ENCODE data around the gene TOR4A. TPM values are rescaled to one million over a fixed set of nuclear protein-coding genes. Genes with fewer than 3 reads are reported as not detected.

The TOR4A gene
- total and polyA plus RNA-seq, 10 of the 15 experiments (the other 5 are each of a cell fraction or from before 2014, with no cell fraction given), result 2.0 to 19.9 (median 3.7) TPM

DNA sequence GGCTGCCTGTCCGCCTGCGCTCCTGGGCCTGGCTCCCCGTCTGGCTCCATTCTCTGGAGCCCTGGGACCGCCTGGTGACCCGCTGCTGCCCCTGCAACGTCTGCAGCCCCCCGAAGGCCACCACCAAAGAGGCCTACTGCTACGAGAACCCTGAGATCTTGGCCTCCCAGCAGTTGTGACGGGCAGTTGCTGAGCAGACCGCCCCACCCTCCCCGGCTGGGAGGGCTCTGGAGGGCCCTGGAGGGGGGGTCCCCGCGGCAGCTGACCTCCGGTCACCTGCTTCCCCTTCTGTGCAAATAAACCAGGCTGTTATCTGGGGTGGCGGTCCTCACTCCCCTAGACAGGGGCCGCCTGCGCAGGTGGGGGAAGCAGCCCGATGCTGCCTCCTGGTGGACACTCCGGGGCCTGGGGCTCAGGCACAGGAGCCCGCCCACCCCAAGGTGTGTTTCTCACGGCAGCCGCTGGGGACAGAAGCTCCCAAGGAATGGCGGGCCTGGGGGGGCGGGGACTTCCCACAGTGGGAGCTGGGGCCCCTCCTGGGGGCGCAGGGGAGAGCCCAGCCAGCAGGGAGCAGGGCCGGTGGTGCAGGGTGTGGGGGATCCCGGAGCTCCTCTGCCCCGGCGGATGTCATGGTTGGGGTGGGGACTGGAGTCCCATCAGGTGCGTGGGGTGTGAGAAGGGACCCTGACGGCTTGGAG is 41.1 kb upstream of the TOR4A start (continued):
- TF ChIP-seq, protein P1, sequence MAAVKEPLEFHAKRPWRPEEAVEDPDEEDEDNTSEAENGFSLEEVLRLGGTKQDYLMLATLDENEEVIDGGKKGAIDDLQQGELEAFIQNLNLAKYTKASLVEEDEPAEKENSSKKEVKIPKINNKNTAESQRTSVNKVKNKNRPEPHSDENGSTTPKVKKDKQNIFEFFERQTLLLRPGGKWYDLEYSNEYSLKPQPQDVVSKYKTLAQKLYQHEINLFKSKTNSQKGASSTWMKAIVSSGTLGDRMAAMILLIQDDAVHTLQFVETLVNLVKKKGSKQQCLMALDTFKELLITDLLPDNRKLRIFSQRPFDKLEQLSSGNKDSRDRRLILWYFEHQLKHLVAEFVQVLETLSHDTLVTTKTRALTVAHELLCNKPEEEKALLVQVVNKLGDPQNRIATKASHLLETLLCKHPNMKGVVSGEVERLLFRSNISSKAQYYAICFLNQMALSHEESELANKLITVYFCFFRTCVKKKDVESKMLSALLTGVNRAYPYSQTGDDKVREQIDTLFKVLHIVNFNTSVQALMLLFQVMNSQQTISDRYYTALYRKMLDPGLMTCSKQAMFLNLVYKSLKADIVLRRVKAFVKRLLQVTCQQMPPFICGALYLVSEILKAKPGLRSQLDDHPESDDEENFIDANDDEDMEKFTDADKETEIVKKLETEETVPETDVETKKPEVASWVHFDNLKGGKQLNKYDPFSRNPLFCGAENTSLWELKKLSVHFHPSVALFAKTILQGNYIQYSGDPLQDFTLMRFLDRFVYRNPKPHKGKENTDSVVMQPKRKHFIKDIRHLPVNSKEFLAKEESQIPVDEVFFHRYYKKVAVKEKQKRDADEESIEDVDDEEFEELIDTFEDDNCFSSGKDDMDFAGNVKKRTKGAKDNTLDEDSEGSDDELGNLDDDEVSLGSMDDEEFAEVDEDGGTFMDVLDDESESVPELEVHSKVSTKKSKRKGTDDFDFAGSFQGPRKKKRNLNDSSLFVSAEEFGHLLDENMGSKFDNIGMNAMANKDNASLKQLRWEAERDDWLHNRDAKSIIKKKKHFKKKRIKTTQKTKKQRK (IDR thresholded peaks at IDR 0.05; ENCODE audit: low read depth, low read length), result no peak
- TF ChIP-seq CBFB (IDR thresholded peaks at IDR 0.05; ENCODE audit: low read depth) (no peak), RCOR1 (conservative IDR thresholded peaks at IDR 0.05; ENCODE audit: low read depth, low read length) (no peak), MXI1 (IDR thresholded peaks at IDR 0.05; ENCODE audit: low read depth, low read length) (peak; percentile 62; the same call in 1 of the 2 replicates), ZNF24 (IDR thresholded peaks at IDR 0.05) (0 out of 2 replicates have a peak, but pooled peaks have one; percentile 33), ZBED1 (IDR thresholded peaks at IDR 0.05; ENCODE audit: borderline replicate concordance) (no peak), SREBF1 (IDR thresholded peaks at IDR 0.05; ENCODE audit: low read length) (no peak), SRF (IDR thresholded peaks at IDR 0.05; ENCODE audit: low read depth in 2 of 2, low read length in 2 of 2) (no peak)
- TF ChIP-seq, protein P2, sequence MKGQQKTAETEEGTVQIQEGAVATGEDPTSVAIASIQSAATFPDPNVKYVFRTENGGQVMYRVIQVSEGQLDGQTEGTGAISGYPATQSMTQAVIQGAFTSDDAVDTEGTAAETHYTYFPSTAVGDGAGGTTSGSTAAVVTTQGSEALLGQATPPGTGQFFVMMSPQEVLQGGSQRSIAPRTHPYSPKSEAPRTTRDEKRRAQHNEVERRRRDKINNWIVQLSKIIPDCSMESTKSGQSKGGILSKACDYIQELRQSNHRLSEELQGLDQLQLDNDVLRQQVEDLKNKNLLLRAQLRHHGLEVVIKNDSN (IDR thresholded peaks at IDR 0.05; ENCODE audit: borderline replicate concordance, extremely low read length, insufficient read depth, low read depth, low read length), result no peak
- TF ChIP-seq, protein P3, sequence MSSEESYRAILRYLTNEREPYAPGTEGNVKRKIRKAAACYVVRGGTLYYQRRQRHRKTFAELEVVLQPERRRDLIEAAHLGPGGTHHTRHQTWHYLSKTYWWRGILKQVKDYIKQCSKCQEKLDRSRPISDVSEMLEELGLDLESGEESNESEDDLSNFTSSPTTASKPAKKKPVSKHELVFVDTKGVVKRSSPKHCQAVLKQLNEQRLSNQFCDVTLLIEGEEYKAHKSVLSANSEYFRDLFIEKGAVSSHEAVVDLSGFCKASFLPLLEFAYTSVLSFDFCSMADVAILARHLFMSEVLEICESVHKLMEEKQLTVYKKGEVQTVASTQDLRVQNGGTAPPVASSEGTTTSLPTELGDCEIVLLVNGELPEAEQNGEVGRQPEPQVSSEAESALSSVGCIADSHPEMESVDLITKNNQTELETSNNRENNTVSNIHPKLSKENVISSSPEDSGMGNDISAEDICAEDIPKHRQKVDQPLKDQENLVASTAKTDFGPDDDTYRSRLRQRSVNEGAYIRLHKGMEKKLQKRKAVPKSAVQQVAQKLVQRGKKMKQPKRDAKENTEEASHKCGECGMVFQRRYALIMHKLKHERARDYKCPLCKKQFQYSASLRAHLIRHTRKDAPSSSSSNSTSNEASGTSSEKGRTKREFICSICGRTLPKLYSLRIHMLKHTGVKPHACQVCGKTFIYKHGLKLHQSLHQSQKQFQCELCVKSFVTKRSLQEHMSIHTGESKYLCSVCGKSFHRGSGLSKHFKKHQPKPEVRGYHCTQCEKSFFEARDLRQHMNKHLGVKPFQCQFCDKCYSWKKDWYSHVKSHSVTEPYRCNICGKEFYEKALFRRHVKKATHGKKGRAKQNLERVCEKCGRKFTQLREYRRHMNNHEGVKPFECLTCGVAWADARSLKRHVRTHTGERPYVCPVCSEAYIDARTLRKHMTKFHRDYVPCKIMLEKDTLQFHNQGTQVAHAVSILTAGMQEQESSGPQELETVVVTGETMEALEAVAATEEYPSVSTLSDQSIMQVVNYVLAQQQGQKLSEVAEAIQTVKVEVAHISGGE (CRISPR knock-in tag; IDR thresholded peaks at IDR 0.05), result no peak
- TF ChIP-seq, protein P4, sequence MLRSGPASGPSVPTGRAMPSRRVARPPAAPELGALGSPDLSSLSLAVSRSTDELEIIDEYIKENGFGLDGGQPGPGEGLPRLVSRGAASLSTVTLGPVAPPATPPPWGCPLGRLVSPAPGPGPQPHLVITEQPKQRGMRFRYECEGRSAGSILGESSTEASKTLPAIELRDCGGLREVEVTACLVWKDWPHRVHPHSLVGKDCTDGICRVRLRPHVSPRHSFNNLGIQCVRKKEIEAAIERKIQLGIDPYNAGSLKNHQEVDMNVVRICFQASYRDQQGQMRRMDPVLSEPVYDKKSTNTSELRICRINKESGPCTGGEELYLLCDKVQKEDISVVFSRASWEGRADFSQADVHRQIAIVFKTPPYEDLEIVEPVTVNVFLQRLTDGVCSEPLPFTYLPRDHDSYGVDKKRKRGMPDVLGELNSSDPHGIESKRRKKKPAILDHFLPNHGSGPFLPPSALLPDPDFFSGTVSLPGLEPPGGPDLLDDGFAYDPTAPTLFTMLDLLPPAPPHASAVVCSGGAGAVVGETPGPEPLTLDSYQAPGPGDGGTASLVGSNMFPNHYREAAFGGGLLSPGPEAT (IDR thresholded peaks at IDR 0.05; ENCODE audit: low read depth), result peak; percentile 82
- TF ChIP-seq, protein P5, sequence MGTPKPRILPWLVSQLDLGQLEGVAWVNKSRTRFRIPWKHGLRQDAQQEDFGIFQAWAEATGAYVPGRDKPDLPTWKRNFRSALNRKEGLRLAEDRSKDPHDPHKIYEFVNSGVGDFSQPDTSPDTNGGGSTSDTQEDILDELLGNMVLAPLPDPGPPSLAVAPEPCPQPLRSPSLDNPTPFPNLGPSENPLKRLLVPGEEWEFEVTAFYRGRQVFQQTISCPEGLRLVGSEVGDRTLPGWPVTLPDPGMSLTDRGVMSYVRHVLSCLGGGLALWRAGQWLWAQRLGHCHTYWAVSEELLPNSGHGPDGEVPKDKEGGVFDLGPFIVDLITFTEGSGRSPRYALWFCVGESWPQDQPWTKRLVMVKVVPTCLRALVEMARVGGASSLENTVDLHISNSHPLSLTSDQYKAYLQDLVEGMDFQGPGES (IDR thresholded peaks at IDR 0.05), result 0 out of 2 replicates have a peak, but pooled peaks have one; percentile 21
- TF ChIP-seq, protein P6, sequence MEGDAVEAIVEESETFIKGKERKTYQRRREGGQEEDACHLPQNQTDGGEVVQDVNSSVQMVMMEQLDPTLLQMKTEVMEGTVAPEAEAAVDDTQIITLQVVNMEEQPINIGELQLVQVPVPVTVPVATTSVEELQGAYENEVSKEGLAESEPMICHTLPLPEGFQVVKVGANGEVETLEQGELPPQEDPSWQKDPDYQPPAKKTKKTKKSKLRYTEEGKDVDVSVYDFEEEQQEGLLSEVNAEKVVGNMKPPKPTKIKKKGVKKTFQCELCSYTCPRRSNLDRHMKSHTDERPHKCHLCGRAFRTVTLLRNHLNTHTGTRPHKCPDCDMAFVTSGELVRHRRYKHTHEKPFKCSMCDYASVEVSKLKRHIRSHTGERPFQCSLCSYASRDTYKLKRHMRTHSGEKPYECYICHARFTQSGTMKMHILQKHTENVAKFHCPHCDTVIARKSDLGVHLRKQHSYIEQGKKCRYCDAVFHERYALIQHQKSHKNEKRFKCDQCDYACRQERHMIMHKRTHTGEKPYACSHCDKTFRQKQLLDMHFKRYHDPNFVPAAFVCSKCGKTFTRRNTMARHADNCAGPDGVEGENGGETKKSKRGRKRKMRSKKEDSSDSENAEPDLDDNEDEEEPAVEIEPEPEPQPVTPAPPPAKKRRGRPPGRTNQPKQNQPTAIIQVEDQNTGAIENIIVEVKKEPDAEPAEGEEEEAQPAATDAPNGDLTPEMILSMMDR (IDR thresholded peaks at IDR 0.05 in 2 of 3, conservative IDR thresholded peaks at IDR 0.05 in 1 of 3; ENCODE audit: control insufficient read depth in 2 of 3, extremely low read depth in 1 of 3, insufficient read depth in 1 of 3, low read depth in 3 of 3, low read length in 3 of 3), result peak; percentile 99 to 100 (median 100); a peak in 5 of 6 replicates
- TF ChIP-seq, protein P7, sequence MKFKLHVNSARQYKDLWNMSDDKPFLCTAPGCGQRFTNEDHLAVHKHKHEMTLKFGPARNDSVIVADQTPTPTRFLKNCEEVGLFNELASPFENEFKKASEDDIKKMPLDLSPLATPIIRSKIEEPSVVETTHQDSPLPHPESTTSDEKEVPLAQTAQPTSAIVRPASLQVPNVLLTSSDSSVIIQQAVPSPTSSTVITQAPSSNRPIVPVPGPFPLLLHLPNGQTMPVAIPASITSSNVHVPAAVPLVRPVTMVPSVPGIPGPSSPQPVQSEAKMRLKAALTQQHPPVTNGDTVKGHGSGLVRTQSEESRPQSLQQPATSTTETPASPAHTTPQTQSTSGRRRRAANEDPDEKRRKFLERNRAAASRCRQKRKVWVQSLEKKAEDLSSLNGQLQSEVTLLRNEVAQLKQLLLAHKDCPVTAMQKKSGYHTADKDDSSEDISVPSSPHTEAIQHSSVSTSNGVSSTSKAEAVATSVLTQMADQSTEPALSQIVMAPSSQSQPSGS (IDR thresholded peaks at IDR 0.05; ENCODE audit: low read length), result no peak

Data from GM12878 (cell line).